GM12875 (cell line): Measurements from ENCODE around the gene CETN3.
"Not testable (repeated sequence)": the region's sequence is repeated elsewhere in the genome, so short reads cannot be mapped to it uniquely, and the experiment has no call there.

Experiments
- H3K4me3 ChIP-seq: one replicate; pipeline ENCODE4 v1.5.1; 2011; ENCODE audit warnings: low read depth, low read length, control low read depth
- TF ChIP-seq, protein P1 (sequence below): IDR thresholded peaks from 2 replicates; pipeline ENCODE4 v1.5.1; 2011; ENCODE audit warnings: low read depth, mild to moderate bottlenecking, control low read depth, inconsistent platforms, low read length, moderate library complexity, borderline replicate concordance; ENCODE audit not compliant: insufficient read depth

The CETN3 gene

DNA sequence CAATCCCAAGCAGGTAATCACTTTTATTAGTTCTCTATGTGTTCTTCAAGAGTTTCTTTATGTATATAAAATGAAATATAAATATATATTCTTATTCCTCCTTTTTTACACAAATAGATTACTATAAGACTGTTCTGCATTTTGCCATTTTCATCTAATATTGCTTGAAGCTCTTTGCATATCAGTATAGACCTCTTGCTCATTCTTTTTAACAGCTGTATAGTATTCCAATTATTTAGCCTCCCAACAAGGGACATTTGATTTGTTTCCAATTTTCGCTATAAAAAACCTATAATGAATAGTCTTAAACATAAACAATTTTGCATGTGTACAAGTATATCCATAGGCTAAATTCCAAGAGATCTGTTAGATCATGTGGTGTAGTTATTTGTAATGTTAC is 25.2 kb downstream of the CETN3 start:
- TF ChIP-seq, protein P1, sequence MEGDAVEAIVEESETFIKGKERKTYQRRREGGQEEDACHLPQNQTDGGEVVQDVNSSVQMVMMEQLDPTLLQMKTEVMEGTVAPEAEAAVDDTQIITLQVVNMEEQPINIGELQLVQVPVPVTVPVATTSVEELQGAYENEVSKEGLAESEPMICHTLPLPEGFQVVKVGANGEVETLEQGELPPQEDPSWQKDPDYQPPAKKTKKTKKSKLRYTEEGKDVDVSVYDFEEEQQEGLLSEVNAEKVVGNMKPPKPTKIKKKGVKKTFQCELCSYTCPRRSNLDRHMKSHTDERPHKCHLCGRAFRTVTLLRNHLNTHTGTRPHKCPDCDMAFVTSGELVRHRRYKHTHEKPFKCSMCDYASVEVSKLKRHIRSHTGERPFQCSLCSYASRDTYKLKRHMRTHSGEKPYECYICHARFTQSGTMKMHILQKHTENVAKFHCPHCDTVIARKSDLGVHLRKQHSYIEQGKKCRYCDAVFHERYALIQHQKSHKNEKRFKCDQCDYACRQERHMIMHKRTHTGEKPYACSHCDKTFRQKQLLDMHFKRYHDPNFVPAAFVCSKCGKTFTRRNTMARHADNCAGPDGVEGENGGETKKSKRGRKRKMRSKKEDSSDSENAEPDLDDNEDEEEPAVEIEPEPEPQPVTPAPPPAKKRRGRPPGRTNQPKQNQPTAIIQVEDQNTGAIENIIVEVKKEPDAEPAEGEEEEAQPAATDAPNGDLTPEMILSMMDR, result no peak
- no peak overlapping the region for H3K4me3 ChIP-seq

DNA sequence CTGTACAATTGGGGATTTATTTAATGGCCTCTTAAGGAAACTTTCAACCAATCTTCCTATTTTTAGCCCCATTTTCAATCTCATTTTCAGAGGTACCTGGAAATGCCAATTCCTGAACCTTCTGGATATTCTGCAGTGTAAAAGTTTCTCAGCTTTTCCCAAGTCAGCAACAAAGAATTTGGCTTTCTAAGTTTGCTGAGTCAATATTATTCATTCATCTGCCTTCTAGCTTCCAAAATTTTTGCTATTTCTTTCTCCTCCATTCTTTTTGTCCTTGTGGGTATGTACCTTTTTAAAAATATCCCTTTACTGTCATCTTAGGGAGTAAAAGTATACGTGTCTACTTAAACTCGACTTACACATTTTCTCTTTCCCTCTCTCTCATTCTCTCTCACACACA is 25.7 kb downstream of the CETN3 start:
- no peak overlapping the region for H3K4me3 ChIP-seq
- TF ChIP-seq, protein P1, result no peak

DNA sequence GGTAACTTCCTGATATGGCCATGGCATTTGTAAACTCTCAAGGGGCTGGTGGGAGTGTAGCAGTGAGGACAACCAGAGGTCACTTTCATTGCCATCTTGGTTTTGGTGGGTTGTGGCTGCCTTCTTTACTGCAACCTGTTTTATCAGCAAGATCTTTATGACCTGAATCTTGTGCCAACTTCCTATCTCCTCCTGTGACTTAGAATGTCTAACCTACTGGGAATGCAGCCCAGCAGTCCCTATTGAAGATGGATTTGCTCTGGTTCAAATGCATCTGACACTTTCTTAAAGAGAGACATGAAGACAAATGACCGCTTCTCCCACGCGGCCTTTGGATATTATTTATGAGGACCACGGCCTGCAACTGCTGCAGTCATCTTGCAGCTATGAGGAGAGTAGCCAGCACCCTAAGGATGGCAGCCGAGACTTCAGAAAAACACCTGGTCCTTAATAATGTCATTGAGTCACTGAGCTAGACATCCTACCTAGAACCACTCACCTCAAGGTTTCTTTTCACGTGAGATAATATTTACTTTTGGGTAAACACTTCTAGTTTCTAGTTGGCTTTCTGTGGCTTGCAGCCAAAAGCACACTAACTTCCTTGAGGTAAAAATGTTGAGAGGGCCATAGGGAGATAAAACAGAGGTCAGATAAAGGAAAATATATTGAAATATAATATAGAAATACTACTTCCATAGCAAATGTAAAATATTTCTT is 28.2 kb downstream of the CETN3 start:
- no peak overlapping the region for H3K4me3 ChIP-seq
- TF ChIP-seq, protein P1, result no peak

DNA sequence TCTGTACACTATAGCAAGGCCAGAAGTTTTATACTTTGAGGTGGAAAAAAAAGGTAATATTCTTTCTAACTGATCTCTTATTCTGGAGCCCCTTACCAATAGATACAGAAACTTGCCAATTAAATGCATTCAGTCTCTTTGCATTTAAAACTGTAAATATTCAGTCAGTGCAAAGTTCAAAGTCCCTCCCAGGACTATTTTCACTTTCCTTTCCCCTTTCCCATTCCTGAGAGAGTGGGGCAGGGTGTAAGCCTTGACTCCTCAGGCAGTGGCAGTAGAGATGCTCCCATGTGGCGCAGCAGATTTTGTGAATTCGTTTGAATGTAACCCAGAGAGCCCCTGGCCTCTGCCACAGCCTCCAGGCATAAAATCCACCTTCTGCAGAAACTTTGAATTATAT is 29.9 kb downstream of the CETN3 start:
- TF ChIP-seq, protein P1, result no peak
- H3K4me3 ChIP-seq, result no peak overlapping the region

DNA sequence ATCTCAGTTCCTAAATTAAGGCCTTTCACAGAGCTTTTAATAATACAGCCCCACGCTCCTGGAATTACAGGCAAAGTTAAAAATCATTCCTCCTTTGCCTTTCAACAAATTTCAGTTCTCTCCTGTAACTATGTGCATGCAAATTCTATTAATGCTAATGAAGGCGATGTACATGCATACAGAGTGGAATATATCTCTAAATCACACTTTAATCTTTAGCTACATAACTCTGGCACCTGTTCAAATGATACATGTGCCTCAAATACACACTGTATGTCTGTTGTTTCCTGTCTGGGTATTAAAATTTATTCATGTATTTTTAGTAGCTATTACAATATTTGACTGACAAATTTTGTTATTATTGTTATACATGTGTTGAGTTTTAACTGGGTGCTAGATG is 30.8 kb downstream of the CETN3 start:
- no peak overlapping the region for H3K4me3 ChIP-seq
- TF ChIP-seq, protein P1, result no peak

DNA sequence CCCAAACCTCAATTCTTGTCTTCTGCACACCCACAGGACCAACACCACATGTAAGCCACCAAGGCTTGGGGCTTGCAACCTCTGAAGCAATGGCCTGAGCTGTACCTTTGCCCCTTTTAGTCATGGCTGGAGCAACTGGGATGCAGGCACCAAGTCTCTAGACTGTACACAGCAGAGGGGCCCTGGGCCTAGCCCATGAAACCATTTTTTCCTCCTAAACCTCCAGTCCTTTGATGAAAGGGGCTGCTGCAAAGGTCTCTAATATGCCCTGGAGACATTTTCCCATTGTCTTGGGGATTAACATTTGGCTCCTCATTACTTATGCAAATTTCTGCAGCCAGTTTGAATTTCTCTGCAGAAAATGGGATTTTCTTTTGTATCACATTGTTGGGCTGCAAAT is 38.3 kb downstream of the CETN3 start:
- not testable (repeated sequence) for H3K4me3 ChIP-seq

DNA sequence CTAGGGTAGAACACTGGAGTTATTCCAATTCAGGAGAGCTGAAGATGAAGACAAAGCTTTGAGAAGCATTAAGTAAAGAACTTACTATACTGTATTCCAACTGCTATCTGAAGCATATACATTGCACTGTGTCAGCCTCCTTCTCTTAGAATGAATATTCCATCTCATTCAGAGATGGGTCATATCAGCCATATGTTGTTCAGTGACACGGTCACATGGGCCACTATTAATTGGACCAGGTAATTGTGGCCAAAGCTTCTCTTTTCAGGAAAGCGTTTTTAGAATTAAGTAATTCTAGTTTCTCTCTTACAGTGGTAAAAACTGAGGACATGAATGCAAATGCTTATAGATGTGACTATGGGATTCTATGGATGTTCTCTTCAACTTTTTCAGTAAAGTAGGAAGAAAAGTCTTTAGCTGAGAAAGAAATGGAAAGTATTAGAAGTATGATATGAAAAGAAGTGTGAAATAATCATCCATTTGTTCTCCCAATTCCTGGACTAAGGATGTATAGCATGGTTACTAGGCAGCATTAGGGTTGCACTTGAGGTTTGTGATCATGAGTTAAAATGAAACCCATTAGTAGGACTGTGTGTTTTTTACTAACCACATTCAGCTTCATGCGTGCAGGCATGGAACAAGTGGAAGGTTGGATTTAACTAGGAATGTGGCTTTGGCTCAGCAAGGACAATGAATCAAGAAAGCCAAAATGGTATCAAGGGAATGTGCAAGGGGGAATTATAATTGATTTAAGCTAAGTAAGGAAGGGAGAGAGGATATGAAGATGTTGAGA is 40.9 kb downstream of the CETN3 start:
- TF ChIP-seq, protein P1, result no peak
- H3K4me3 ChIP-seq, result no peak overlapping the region

DNA sequence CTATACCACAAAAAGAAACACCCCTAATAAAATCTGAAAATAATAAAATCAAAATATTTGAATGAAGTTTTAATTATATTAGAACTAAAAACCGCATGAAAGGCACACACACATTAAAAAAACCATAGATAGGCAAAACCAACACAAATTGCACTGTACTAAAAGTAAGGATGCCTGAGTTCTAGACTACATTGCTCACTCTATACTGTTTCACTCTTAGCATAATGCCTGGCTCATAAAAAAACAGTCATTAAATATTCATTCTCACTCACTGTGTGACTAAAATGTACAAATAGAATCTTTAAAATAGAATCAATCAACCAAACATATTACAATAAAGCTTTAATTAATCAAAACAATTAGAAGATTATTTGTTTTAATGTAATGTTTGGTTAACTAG is 41.7 kb downstream of the CETN3 start:
- H3K4me3 ChIP-seq, result no peak overlapping the region
- TF ChIP-seq, protein P1, result no peak
